Mammary epithelial cell (primary cell): ENCODE measurements around the gene AASS.

Experiments
- EZH2 ChIP-seq: IDR thresholded peaks from 2 replicates; pipeline ENCODE4 v1.6.1; 2012; ENCODE audit warnings: low read length, inconsistent platforms, borderline replicate concordance
- TF ChIP-seq, protein P1 (sequence below), 2 donors: IDR thresholded peaks in 1 of 2; conservative IDR thresholded peaks in 1 of 2; 2 replicates each; pipeline ENCODE4 v1.5.1; 2011 to 2012; ENCODE audit warnings: inconsistent platforms in 2 of 2, low read length in 2 of 2, mild to moderate bottlenecking in 2 of 2, control low read depth in 1 of 2, low read depth in 1 of 2; ENCODE audit not compliant: insufficient read depth in 1 of 2; ENCODE audit errors: extremely low read depth in 1 of 2

- TF ChIP-seq, protein P1, sequence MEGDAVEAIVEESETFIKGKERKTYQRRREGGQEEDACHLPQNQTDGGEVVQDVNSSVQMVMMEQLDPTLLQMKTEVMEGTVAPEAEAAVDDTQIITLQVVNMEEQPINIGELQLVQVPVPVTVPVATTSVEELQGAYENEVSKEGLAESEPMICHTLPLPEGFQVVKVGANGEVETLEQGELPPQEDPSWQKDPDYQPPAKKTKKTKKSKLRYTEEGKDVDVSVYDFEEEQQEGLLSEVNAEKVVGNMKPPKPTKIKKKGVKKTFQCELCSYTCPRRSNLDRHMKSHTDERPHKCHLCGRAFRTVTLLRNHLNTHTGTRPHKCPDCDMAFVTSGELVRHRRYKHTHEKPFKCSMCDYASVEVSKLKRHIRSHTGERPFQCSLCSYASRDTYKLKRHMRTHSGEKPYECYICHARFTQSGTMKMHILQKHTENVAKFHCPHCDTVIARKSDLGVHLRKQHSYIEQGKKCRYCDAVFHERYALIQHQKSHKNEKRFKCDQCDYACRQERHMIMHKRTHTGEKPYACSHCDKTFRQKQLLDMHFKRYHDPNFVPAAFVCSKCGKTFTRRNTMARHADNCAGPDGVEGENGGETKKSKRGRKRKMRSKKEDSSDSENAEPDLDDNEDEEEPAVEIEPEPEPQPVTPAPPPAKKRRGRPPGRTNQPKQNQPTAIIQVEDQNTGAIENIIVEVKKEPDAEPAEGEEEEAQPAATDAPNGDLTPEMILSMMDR (conservative IDR thresholded peaks at IDR 0.05 in 1 of 2, IDR thresholded peaks at IDR 0.05 in 1 of 2; ENCODE audit: extremely low read depth in 1 of 2, insufficient read depth in 1 of 2, low read depth in 1 of 2, low read length in 2 of 2): no peak
- TF ChIP-seq EZH2: no peak
These were observed 75.0 kb downstream of the AASS start for GRCh38 chr7:122068999-122069398.
